ENCODE results near the gene SMPD2.

SMPD2 gene

GRCh38 chr6:109490713-109491112 is 50.2 kb downstream of the SMPD2 start:
- H3K9me3 ChIP-seq (ENCODE audit: control insufficient read depth, insufficient read depth, low read length) = no peaks in the 10 kb centered on the region
- H3K9ac ChIP-seq (ENCODE audit: low read depth, low read length) = no peak overlapping the region
- peak overlapping the region; percentile 72 for H3K27ac ChIP-seq (ENCODE audit: low read depth, low read length)
- peaks cover 45% of the 10 kb centered on the region for H3K4me1 ChIP-seq (ENCODE audit: control insufficient read depth, insufficient read depth, low read length)
- no peaks in the 10 kb centered on the region for H3K27me3 ChIP-seq (ENCODE audit: control insufficient read depth, insufficient read depth, low read length)
- no peak overlapping the region for H3K4me3 ChIP-seq (ENCODE audit: low read depth, low read length)
- no peaks in the 10 kb centered on the region for H3K36me3 ChIP-seq (ENCODE audit: control insufficient read depth, insufficient read depth, low read length)

- Histone ChIP-seq H3K9me3 (ENCODE audit: control insufficient read depth, insufficient read depth, low read length) (no peaks in the 10 kb centered on the region), H3K4me3 (ENCODE audit: low read depth, low read length) (no peak overlapping the region)
Observed at GRCh38 chr6:109491207-109491938, 50.8 kb downstream of the SMPD2 start.

More at GRCh38 chr6:109491207-109491938, 50.8 kb downstream of the SMPD2 start:
- H3K36me3 ChIP-seq (ENCODE audit: control insufficient read depth, insufficient read depth, low read length) = no peaks in the 10 kb centered on the region
- no peaks in the 10 kb centered on the region for H3K27me3 ChIP-seq (ENCODE audit: control insufficient read depth, insufficient read depth, low read length)
- peak overlapping the region; percentile 72 for H3K27ac ChIP-seq (ENCODE audit: low read depth, low read length)
- peaks cover 45% of the 10 kb centered on the region for H3K4me1 ChIP-seq (ENCODE audit: control insufficient read depth, insufficient read depth, low read length)
- H3K9ac ChIP-seq (ENCODE audit: low read depth, low read length) = no peak overlapping the region

All from HUES48 (cell line).